Colon (tissue), 2 donors: ENCODE data around the gene RBFA.
"Not testable (repeated sequence)": the region's sequence is repeated elsewhere in the genome, so short reads cannot be mapped to it uniquely, and the experiment has no call there.

Experiments
- FAIRE-seq: peaks from 2 replicates; lab custom pipeline; 2012; peaks lifted over from hg19 to GRCh38; lab: Jason Lieb, UNC
- donor health status: control.
- donor health status: control.

The RBFA gene, protein sequence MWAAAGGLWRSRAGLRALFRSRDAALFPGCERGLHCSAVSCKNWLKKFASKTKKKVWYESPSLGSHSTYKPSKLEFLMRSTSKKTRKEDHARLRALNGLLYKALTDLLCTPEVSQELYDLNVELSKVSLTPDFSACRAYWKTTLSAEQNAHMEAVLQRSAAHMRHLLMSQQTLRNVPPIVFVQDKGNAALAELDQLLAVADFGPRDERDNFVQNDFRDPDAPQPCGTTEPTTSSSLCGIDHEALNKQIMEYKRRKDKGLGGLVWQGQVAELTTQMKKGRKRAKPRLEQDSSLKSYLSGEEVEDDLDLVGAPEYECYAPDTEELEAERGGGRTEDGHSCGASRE

GRCh38 chr18:80034068-80034851 lies at the start of gene RBFA:
Gene RBFA (plus strand): TSS chr18:80034434. CDS start chr18:80034496, 62 bp downstream.
- no peak for FAIRE-seq

GRCh38 chr18:79985172-79985571 lies 49.1 kb upstream of the RBFA start:
- no peak for FAIRE-seq

- FAIRE-seq, result no peak
Observed at GRCh38 chr18:79986726-79987125, 47.5 kb upstream of the RBFA start.

GRCh38 chr18:79987566-79987965 lies 46.7 kb upstream of the RBFA start:
- no peak for FAIRE-seq

DNA sequence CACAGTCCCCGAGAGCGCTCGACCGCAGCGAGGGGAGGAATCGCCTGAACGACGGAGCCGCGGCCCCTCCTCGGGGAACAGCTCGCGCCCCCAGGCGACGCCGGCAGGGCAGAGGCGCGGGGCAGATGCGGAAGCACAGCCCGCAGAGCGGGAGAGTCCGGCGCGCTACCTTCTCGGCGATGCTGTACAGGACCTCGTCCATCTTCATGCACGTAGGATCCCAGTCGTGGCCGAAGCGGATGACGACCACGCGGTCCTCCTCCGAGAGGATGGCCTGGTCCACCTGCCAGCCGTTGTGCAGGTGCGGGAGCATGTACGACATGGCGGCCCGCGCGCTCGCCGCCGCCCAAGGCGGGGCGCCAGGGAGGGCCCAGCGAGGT lies 46.2 kb upstream of the RBFA start:
- FAIRE-seq, result no peak

DNA sequence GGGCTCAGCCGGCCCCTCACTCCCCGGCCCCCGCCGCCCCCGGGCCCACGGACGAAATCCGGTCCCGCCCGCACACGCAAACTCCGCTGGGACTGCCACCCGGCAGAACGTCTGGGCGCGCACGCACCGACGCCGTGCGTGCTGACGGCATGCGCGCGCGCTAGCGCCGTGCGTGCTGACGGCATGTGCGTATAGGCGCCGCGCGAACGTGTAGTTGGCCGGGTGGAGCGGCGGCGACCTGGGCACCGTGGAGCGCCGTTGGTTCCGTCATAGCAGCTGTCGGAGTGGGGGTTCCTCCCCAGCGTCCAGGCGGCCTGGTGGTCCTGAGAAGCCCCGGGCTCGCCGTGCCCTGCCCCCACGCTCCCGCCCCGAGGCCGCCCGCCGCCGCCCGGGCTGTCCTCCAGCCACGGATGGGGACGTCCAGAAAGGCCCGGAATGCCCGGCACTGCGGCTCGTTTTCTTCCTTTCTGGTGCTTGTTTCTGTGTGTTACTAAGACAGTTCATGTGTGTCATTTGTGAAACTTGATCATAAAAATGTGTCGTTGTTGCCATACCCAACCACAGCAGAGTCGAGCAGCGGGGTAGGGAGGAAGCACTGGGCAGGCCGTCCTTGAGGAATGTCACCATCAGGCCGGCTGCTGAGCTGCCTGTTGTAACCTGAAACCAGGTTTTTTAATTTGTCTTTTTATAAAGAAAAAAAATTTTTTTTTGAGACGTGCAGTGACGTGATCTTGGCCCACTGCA lies 45.6 kb upstream of the RBFA start, which contains the start of gene TXNL4A:
TXNL4A (minus strand) TSS at position 113 of the 744 bp plus-strand sequence. CDS start 171 bp downstream, outside the sequence.
- FAIRE-seq, result no peak

DNA sequence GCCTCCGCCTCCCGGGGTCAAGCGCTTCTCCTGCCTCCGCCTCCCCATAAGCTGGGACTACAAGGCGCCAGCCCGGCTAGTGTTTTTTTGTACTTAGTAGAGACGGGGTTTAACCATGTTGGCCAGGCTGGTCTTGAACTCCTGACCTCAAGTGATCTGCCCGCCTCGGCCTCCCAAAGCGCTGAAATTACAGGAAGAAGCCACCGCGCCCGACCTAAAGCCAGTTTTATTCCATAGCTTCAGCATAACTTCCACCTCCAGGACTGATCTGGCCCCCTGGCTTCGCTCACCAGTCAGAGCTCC lies 45.1 kb upstream of the RBFA start:
- no peak for FAIRE-seq

DNA sequence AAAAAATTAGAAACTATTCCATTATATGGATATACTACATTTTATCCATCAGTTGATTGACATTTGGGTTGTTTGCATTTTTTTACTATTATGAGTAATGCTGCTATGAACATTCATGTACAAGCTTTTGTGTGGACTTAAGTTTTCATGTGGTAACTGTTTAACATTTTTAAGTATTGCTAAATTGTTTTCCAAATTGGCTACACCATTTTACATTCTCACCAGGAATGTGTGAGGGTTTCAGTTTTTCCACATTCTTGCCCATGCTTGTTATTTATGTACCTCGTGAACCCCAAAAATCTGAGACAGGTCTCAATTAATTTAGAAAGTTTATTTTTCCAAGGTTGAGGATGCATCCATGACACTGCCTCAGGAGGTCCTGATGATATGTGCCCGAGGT lies 42.7 kb upstream of the RBFA start:
- no peak for FAIRE-seq

GRCh38 chr18:79999701-80000100 lies 34.5 kb upstream of the RBFA start:
- not testable (repeated sequence) for FAIRE-seq

- no peak for FAIRE-seq
Observed at GRCh38 chr18:80000877-80001276, 33.4 kb upstream of the RBFA start.

GRCh38 chr18:80002468-80002867 lies 31.8 kb upstream of the RBFA start:
- no peak for FAIRE-seq

DNA sequence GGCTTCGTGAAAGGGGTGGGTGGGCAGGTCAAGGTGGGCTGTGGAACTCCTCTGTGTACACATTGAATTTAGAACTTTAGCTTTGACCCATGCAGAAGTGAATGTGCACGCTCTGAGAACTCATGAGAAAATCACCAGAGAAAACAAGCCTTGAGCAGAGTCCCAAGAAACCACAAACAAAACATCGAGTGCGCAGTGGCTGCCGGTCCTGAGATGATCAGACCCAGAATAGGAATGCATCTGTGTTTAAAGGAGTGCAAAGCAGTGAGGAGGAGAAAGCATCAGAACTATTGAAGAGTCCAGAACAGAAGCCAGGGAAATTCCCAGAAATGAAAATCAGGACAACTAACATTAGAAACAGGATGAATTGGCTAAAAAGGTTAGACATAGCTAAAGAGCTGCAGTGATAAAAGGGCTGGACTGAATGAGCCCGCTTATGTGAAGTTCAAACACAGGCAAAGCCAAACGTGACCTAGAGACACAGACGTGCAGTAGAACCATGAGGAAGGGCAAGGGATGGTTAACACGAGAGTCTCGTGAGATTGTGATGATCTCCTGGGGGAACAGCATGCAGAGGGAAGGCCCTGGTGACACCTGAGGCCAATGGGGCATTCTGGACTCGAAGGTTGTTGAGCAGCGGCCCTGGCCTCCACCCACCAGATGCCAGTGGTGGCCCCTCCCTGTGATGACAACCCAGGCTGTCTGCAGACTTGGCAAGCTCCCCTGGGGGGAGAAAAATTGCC lies 29.5 kb upstream of the RBFA start:
- FAIRE-seq, result no peak

DNA sequence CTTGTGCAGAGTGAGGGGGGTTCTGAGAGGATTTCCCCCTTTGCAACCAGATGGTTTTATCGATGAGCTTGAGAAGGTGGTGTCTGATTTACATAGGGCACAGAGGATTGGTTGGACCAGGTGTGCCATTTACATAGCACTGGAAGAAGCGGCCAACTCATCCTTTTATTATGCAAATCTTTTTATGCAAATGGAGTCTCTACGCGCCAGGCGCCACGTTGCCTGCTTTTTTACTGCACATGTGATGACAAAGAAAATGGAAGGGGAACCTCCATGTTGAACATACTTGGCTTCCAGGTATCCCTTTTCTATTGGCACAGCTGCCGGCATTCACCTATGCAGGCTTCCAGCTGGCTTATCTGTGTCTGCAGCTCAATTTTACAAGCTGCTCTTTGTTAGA lies 27.5 kb upstream of the RBFA start:
- FAIRE-seq, result no peak

- FAIRE-seq, result no peak
Observed at GRCh38 chr18:80009661-80010550, 24.3 kb upstream of the RBFA start.

GRCh38 chr18:80010551-80010906 lies 23.7 kb upstream of the RBFA start:
- no peak for FAIRE-seq

GRCh38 chr18:80011496-80012137 lies 22.6 kb upstream of the RBFA start:
- FAIRE-seq, result not testable (repeated sequence)

- FAIRE-seq, result no peak
Observed at GRCh38 chr18:80012714-80013113, 21.5 kb upstream of the RBFA start.

- FAIRE-seq, result no peak
Observed at GRCh38 chr18:80022613-80023012, 11.6 kb upstream of the RBFA start.

DNA sequence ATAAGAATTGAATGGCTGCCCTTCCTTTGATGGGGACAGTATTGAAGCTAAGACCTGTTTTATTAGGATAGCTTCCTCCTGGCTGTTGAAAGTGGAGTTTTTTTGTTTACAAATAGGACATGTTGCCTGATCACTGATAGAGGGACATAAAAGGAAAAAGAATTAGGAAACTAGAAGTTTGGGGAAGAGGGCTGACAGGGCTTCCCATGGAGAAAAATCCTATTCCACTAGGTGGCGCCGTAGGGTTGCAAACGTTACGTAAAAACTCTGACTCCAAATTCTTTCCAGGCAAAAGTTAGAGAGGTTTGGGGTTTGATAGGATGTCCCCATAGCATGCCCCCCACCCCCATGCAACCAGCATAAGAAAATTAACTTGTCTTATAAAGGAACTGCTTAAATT lies 11.1 kb upstream of the RBFA start:
- FAIRE-seq, result no peak

GRCh38 chr18:80026363-80026762 lies 7.9 kb upstream of the RBFA start:
- FAIRE-seq, result no peak

DNA sequence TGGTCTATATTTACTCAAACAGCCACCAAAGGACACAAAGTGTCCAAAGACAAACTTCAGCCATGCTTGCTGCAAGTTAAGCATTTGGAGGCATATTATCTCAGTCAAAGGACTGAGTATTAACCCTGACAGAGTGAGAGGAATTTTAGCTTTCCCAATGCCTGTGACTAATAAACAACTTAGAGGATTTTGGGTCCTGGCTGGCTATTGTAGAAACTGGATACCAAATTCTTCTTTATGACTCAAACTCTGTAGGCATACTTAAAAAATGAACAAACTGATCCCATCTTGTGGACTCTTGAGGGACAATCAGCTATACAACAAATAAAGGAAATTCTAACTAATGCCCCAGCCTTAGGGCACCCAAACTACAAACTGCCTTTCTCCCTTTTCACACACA lies 6.5 kb upstream of the RBFA start:
- FAIRE-seq, result not testable (repeated sequence)
